D721Med (cell line): ENCODE measurements around the gene NFATC1.

Experiments used
- DNase-seq: peaks from one replicate; pipeline ENCODE4 v3.0.0; 2011; ENCODE audit warnings: low spot score; ENCODE audit not compliant: insufficient read length
- FAIRE-seq: peaks from 2 replicates; lab custom pipeline; 2011; peaks lifted over from hg19 to GRCh38; lab: Jason Lieb, UNC
- CTCF ChIP-seq: IDR thresholded peaks from 2 replicates; pipeline ENCODE4 v1.5.1; 2012; ENCODE audit warnings: mild to moderate bottlenecking, control low read depth; ENCODE audit not compliant: insufficient read depth; ENCODE audit errors: missing control alignments

The NFATC1 gene

GRCh38 chr18:79511671-79512301, 116.1 kb downstream of the NFATC1 start:
- DNase-seq (no peak), FAIRE-seq (no peak)
- TF ChIP-seq CTCF: no peak

GRCh38 chr18:79512461-79513380, 117.0 kb downstream of the NFATC1 start:
- DNase-seq (no peak), FAIRE-seq (no peak)
- no peak for TF ChIP-seq CTCF

- no peak for TF ChIP-seq CTCF
- FAIRE-seq (no peak), DNase-seq (no peak)
These were observed 117.8 kb downstream of the NFATC1 start for GRCh38 chr18:79513381-79514081.

GRCh38 chr18:79515331-79515730, 119.6 kb downstream of the NFATC1 start:
- FAIRE-seq (no peak), DNase-seq (no peak)
- no peak for TF ChIP-seq CTCF

DNA sequence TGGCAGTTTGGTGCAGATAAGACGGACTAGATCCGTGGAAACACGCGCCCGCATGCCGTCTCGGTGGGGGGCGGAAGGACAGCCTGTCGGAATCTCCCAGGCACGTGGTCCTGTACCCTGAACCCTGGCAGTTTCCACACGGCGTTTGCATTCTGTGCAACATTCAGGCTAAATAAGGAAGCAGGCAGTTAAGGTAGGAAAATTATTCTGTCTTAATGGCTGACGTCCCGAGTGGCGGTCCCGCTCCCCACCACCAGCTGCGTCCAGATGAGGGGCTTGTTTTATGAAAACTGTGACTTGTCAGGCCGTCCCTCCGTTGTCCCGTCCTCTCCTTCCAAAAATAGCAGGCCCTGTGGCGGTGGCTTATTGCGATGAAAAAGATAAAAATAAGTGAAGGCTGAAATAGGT, 120.2 kb downstream of the NFATC1 start:
- no peak for DNase-seq
- FAIRE-seq: no peak
- TF ChIP-seq CTCF: no peak

DNA sequence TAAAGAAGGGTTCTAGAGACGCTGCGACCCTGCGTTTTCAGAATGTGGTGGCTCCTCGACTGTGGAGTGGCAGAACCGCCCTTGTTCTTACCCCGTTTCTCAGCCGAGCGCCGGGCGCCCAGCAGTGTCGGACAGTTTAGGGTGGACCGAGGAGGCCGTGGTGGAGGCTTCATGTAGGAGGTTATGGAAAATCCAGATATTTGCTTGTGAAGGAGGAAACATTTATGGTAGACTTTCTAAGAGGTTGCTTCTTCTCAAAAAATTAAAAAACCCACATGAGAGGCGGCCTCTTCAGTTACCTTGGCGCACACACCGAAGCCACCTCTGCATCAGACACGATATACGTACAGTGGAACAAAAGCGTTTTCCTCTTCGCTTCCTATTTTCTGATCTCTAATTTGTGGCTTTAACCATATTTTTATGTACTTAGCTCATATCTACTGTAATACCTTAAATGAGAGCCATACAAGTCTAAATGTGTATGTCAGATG, 120.8 kb downstream of the NFATC1 start:
- no peak for FAIRE-seq
- DNase-seq: no peak
- no peak for TF ChIP-seq CTCF
